ENCODE data around the gene BAMBI. TPM values are rescaled to one million over a fixed set of nuclear protein-coding genes. Genes with fewer than 3 reads are reported as not detected.

Gene BAMBI
- total RNA-seq (2022) (146 and 165 TPM in 2 replicates), Bru-seq, nascent RNA (percentile 100 among the genes with signal in this experiment), BruChase-seq, experiment 1, labeled RNA remaining after a 2-hour chase (percentile 98 among the genes with signal in this experiment), BruChase-seq, experiment 2, labeled RNA remaining after a 6-hour chase (percentile 88 among the genes with signal in this experiment)
- long read RNA-seq, transcript BAMBI-201 (3 exons, 1,877 nt) = major isoform, 852 of 898 reads
- long read RNA-seq, transcript BAMBI-202 (2 exons, 1,884 nt) = minor isoform, 13 of 898 reads
- long read RNA-seq, partial matches to known transcripts = 7 of 898 reads
- long read RNA-seq, other reads (novel, unspliced or antisense) = 26 of 898 reads

DNA sequence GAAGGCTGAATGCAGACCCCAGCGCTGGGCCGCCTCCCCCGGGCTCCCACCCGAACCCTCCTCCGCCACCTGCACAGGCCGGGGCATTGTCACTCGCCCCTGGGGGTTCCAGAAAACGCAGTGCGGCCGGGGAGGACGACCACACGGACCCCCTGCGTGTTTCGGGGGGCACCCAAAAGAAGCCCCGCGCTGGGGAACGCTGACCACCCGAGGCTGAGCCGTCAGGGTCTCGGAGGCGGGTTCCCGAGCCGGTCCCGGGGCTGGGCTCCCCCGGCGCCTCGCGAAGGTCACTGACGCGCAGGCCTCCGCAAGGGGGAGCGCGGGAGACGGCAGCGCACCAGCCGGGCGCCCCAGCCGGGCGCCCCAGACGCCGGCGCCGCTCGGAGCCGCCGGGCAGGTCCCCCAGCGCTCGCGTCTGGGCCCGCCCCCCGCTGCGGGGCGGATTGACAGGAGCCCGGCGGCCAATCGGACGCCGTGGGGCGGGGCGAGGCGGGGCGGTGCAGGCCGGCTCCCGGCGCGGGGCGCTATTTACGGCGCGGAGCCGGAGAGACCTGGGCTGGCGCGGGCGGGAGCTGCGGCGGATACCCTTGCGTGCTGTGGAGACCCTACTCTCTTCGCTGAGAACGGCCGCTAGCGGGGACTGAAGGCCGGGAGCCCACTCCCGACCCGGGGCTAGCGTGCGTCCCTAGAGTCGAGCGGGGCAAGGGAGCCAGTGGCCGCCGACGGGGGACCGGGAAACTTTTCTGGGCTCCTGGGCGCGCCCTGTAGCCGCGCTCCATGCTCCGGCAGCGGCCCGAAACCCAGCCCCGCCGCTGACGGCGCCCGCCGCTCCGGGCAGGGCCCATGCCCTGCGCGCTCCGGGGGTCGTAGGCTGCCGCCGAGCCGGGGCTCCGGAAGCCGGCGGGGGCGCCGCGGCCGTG is at the start of gene BAMBI:
Gene BAMBI, plus strand, starts transcription at position 554 of the 920 bp plus-strand sequence. CDS start 377 bp downstream, outside the sequence.
- no TSS peak for BruUV-seq (replicated peaks)
- Histone ChIP-seq H3K36me3 (ENCODE audit: control insufficient read depth, insufficient read depth, low read length) (no peaks in the 10 kb centered on the region), H3K9me3 (no peaks in the 10 kb centered on the region), H3K4me1 (peaks cover 47% of the 10 kb centered on the region), H3K4me3 (ENCODE audit: low read depth, low read length) (peak within 1 kb of the TSS; percentile 90), H3K27me3 (replicated peaks; ENCODE audit: control insufficient read depth, insufficient read depth, low read length) (no peaks in the 10 kb centered on the region)
- ChIA-PET POLR2A (interaction anchor here (1.0 kb wide), 2 partner anchors 12 to 45 kb away, joined by 5 to 9 read pairs; no protein-coding TSS in a partner anchor), CTCF (interaction anchor here (0.6 to 1.4 kb wide), 8 partner anchors 10 to 580 kb away, joined by 3 to 8 read pairs (median 3); no protein-coding TSS in a partner anchor)
- Mint-ChIP-seq H3K9me3 (ENCODE audit: unreplicated experiment) (no peaks in the 10 kb centered on the region), H3K27ac (ENCODE audit: unreplicated experiment) (peak within 1 kb of the TSS; percentile 85), H3K4me1 (ENCODE audit: low read depth, unreplicated experiment) (peaks cover 26% of the 10 kb centered on the region), H3K27me3 (ENCODE audit: insufficient read depth, unreplicated experiment) (no peaks in the 10 kb centered on the region), H3K36me3 (ENCODE audit: insufficient read depth, unreplicated experiment) (peaks cover 42% of the 10 kb centered on the region), H3K4me3 (ENCODE audit: unreplicated experiment) (peak within 1 kb of the TSS; percentile 99)
- peak; percentile 72 to 90 for TF ChIP-seq CTCF (IDR thresholded peaks at IDR 0.05; ENCODE audit: insufficient read depth in 1 of 2, low read depth in 1 of 2, low read length in 1 of 2, severe bottlenecking in 1 of 2, unreplicated experiment in 1 of 2)
- peak; percentile 93 to 100 for DNase-seq
- intact Hi-C loops (cut with micrococcal nuclease; ENCODE audit: unreplicated experiment) = loop anchor here (1.0 to 5.0 kb wide), 8 partner anchors 110 to 580 kb away; no protein-coding TSS in a partner anchor

GRCh38 chr10:28628184-28628893 is 49.0 kb upstream of the BAMBI start:
- intact Hi-C loops (cut with micrococcal nuclease; ENCODE audit: unreplicated experiment) = loop anchor here (1.0 kb wide), 6 partner anchors 36 to 868 kb away; no protein-coding TSS in a partner anchor
- POLR2A ChIA-PET = no interaction called here
- no peaks in the 10 kb centered on the region for H3K9me3 ChIP-seq
- no peak overlapping the region for H3K27ac Mint-ChIP-seq (ENCODE audit: unreplicated experiment)
- H3K4me3 ChIP-seq (ENCODE audit: low read depth, low read length) = no peak overlapping the region
- peaks cover 39% of the 10 kb centered on the region for H3K36me3 Mint-ChIP-seq (ENCODE audit: insufficient read depth, unreplicated experiment)
- DNase-seq = peak; percentile 86 to 92
- H3K27me3 ChIP-seq (replicated peaks; ENCODE audit: control insufficient read depth, insufficient read depth, low read length) = no peaks in the 10 kb centered on the region
- H3K4me1 ChIP-seq = no peaks in the 10 kb centered on the region
- H3K27me3 Mint-ChIP-seq (ENCODE audit: insufficient read depth, unreplicated experiment) = no peaks in the 10 kb centered on the region
- H3K9me3 Mint-ChIP-seq (ENCODE audit: unreplicated experiment) = no peaks in the 10 kb centered on the region
- CTCF ChIA-PET = interaction anchor here (0.6 to 2.1 kb wide), 10 partner anchors 8 to 827 kb away, joined by 3 to 9 read pairs (median 4); no protein-coding TSS in a partner anchor
- peaks cover 6% of the 10 kb centered on the region for H3K4me1 Mint-ChIP-seq (ENCODE audit: low read depth, unreplicated experiment)
- TF ChIP-seq CTCF (IDR thresholded peaks at IDR 0.05; ENCODE audit: insufficient read depth in 1 of 2, low read depth in 1 of 2, low read length in 1 of 2, severe bottlenecking in 1 of 2, unreplicated experiment in 1 of 2) = peak; percentile 98 to 99
- no peak overlapping the region for H3K4me3 Mint-ChIP-seq (ENCODE audit: unreplicated experiment)
- H3K36me3 ChIP-seq (ENCODE audit: control insufficient read depth, insufficient read depth, low read length) = no peaks in the 10 kb centered on the region
- no TSS peak for BruUV-seq (replicated peaks)
